Measurements from ENCODE around the gene GRIA3. TPM values are rescaled to one million over a fixed set of nuclear protein-coding genes. Genes with fewer than 3 reads are reported as not detected.

GRIA3 gene
- total RNA-seq, 4 donors from 2014 or later = 7.4 to 13.8 (median 12.4) TPM; not detected in 1

- no peaks in the 10 kb centered on the region for H3K36me3 ChIP-seq
- H3K27me3 ChIP-seq = no peaks in the 10 kb centered on the region
- no peak overlapping the region for H3K4me3 ChIP-seq
- H3K27ac ChIP-seq = no peak overlapping the region
- TF ChIP-seq CTCF (IDR thresholded peaks at IDR 0.05) (no peak), POLR2A (IDR thresholded peaks at IDR 0.05) (no peak)
- H3K4me1 ChIP-seq = no peaks in the 10 kb centered on the region
- no peaks in the 10 kb centered on the region for H3K9me3 ChIP-seq
- DNase-seq = no peak
- intact Hi-C loops (cut with DNase I; ENCODE audit: low total_unique reads) = no loop called here
Observed at GRCh38 chrX:123202523-123202922, 18.4 kb downstream of the GRIA3 start.

DNA sequence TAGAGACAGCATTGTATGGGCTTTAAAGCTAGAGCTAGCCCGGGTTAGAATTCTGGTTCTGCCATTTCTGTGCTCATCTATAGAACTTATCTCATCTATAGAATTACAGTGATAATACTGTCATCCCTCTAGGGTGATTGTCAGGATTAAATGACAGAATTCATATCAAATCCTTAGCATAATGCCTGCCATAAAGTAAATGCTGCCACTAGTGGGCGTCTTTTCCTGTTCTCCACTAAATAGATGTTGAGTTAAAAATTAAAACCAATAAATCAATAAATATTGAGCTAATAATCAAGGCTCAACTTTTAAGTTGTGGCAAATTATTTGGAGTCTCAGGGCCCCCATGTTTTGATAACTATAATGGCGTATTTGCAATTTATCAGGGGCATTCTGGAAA lies 19.7 kb downstream of the GRIA3 start:
- TF ChIP-seq CTCF (IDR thresholded peaks at IDR 0.05) (no peak), POLR2A (IDR thresholded peaks at IDR 0.05) (no peak)
- Histone ChIP-seq H3K9me3 (no peaks in the 10 kb centered on the region), H3K4me3 (no peak overlapping the region), H3K4me1 (no peaks in the 10 kb centered on the region), H3K27me3 (no peaks in the 10 kb centered on the region), H3K36me3 (no peaks in the 10 kb centered on the region), H3K27ac (no peak overlapping the region)
- intact Hi-C loops (cut with DNase I; ENCODE audit: low total_unique reads) = no loop called here
- no peak for DNase-seq

DNA sequence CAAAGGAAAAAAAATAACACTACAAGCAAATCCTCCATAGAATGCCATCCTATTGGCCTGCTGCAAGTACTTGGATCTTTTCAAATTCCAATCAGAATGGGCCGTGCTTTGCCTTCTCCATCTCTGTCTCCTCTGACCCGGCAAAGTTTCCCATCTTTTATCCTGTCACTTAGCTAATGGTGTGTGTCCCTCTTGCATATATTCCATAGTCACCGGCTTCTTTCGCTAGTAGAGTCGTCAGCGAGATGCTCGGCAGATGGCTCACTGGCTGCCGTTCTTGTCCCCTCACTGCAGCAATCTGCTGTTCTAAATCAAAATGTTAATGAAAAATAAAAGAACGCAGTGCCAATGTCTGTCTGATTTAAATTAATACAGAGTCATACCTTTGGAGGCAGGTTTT lies 22.1 kb downstream of the GRIA3 start:
- no peak overlapping the region for H3K27ac ChIP-seq
- DNase-seq = no peak
- no peaks in the 10 kb centered on the region for H3K36me3 ChIP-seq
- TF ChIP-seq CTCF (IDR thresholded peaks at IDR 0.05) (no peak), POLR2A (IDR thresholded peaks at IDR 0.05) (no peak)
- no peaks in the 10 kb centered on the region for H3K27me3 ChIP-seq
- intact Hi-C loops (cut with DNase I; ENCODE audit: low total_unique reads) = no loop called here
- no peak overlapping the region for H3K4me3 ChIP-seq
- H3K4me1 ChIP-seq = no peaks in the 10 kb centered on the region
- H3K9me3 ChIP-seq = no peaks in the 10 kb centered on the region

DNA sequence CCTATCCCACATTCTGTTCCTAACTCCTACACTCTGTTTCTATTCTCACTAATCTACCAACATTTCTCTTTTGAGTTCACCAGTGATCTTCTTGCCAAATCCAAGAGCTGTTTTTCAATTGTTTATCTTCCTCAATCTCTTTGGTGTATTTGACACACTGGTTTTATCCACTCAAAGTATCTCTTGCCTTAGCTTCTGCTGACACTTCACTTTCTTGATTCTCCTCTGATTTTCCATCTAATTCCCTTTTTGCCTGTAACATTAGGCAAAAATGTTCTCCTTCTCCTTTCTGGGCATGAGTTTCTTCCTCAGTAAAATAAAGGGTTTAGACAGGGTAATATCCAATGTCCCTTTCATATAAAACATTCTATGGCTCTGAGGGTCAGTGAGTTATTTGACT lies 26.2 kb downstream of the GRIA3 start:
- Histone ChIP-seq H3K9me3 (no peaks in the 10 kb centered on the region), H3K27ac (no peak overlapping the region), H3K4me1 (no peaks in the 10 kb centered on the region), H3K4me3 (no peak overlapping the region), H3K36me3 (no peaks in the 10 kb centered on the region), H3K27me3 (no peaks in the 10 kb centered on the region)
- TF ChIP-seq POLR2A (IDR thresholded peaks at IDR 0.05) (no peak), CTCF (IDR thresholded peaks at IDR 0.05) (no peak)
- intact Hi-C loops (cut with DNase I; ENCODE audit: low total_unique reads) = no loop called here
- DNase-seq = no peak

GRCh38 chrX:123215397-123216089 lies 31.5 kb downstream of the GRIA3 start:
- intact Hi-C loops (cut with DNase I; ENCODE audit: low total_unique reads) = no loop called here
- TF ChIP-seq POLR2A (IDR thresholded peaks at IDR 0.05) = no peak
- no peak for TF ChIP-seq CTCF (IDR thresholded peaks at IDR 0.05)
- Histone ChIP-seq H3K4me3 (no peak overlapping the region), H3K27me3 (no peaks in the 10 kb centered on the region), H3K27ac (no peak overlapping the region), H3K36me3 (no peaks in the 10 kb centered on the region), H3K4me1 (no peaks in the 10 kb centered on the region), H3K9me3 (no peaks in the 10 kb centered on the region)
- DNase-seq = no peak

Measured in uterus (tissue), 4 donors.